Breast epithelium (tissue), 4 donors: ENCODE measurements around the gene KCNG4. TPM values are rescaled to one million over a fixed set of nuclear protein-coding genes. Genes with fewer than 3 reads are reported as not detected.

Experiments
- DNase-seq, 2 donors: peaks; one replicate each; pipeline ENCODE4 v3.0.0-alpha.2; 2019; ENCODE audit warnings: low spot score in 2 of 2
- H3K27ac ChIP-seq, 2 donors: fragments of 200-600 bp; sonication (generic) in 1 of 2; one replicate each; pipeline ENCODE4 v1.5.1; 2016 to 2019; ENCODE audit warnings: mild to moderate bottlenecking in 1 of 2
- H3K27me3 ChIP-seq, 2 donors: fragments of 200-600 bp; sonication (generic) in 1 of 2; one replicate each; pipeline versions ENCODE4 v1.5.1 to v1.6.0; 2017 to 2019; ENCODE audit warnings: control low read depth in 1 of 2, mild to moderate bottlenecking in 1 of 2
- H3K36me3 ChIP-seq: fragments of 200-600 bp; one replicate; pipeline ENCODE4 v1.5.1; 2019
- H3K4me1 ChIP-seq, 2 donors: fragments of 200-600 bp; sonication (generic); one replicate each; pipeline ENCODE4 v1.5.1; 2016 to 2019; ENCODE audit warnings: control low read depth in 1 of 2
- H3K4me3 ChIP-seq, 3 donors: fragments of 200-600 bp; sonication (generic); 1 replicate in 2 of 3; 2 replicates in 1 of 3; pipeline ENCODE4 v1.5.1; 2016 to 2019; ENCODE audit warnings: mild to moderate bottlenecking in 3 of 3, moderate library complexity in 2 of 3
- H3K9me3 ChIP-seq, 2 donors: fragments of 200-600 bp; sonication (generic) in 1 of 2; one replicate each; pipeline ENCODE4 v1.5.1; 2016 to 2019; ENCODE audit warnings: control low read depth in 1 of 2
- POLR2A ChIP-seq: fragments of 450-650 bp; IDR thresholded peaks from one replicate; pipeline ENCODE4 v1.6.1; 2016; ENCODE audit warnings: antibody characterized with exemption, mild to moderate bottlenecking, moderate library complexity
- POLR2AphosphoS5 ChIP-seq, 3 donors: sonication (generic); formaldehyde crosslinking; IDR thresholded peaks; one replicate each; pipeline ENCODE4 v1.6.1; 2017; ENCODE audit warnings: antibody characterized with exemption in 3 of 3
- intact Hi-C: fragments of 100-400 bp; cut with DNase I; formaldehyde crosslinking; loops from one replicate; pipeline ENCODE4 v1.15.1; 2023; ENCODE audit warnings: low total_unique reads
- total RNA-seq, 3 donors: library from RNA; depleted of rRNA; stranded (reverse); fragments of >200 nt; gene quantifications; one replicate each; pipeline ENCODE4 v1.1.0, GENCODE V29; 2016
- TF ChIP-seq, protein P1 (sequence below), 3 donors: fragments of 450-650 bp; IDR thresholded peaks; one replicate each; pipeline ENCODE4 v1.5.1; 2016 to 2017; ENCODE audit warnings: antibody characterized with exemption in 3 of 3, mild to moderate bottlenecking in 3 of 3, moderate library complexity in 3 of 3

Gene KCNG4
- total RNA-seq, 3 donors from 2014 or later: not detected

DNA sequence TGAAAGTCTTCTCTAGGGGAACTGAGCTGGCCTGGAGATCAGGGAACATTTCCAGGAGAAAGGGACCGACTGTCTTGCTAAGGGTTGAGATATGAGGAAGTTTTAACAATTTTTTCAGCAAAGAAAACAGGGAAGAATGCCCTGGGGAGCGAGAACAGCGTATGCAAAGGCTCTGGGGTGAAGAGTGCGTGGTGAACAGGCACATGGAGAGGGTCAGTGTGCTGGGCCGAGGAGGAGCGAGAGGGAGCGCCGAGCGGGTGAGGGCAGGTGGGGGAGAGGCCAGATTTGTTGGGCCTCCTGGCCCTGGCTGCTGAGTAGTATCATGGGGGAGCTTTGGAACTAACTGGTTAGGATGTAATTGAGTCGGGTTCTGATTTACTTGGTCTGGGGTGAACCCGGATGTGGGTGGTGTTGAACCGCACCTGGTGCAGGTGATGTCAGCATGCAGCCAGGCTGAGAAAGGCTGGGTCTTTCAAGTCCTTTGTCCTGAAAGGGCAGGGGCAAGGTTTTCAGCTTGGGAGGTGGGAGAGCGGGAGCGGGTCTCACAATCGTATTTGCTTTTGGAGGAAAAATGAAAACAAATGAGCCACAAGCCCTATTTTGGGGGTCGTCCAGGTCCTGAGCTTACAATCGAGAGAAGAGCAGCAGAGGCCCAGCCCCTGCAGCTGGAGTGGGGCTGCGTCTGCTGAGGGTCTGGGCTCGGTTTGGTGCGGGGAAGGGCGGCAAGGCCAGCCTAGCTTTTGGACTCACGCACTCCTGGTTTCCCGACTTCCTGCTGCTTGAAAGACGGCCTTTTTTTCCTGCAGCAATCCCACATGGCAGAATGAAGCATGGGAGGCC is 43.7 kb upstream of the KCNG4 start:
- H3K27ac ChIP-seq: peak overlapping the region in 1 of 2 donors; percentile 83
- H3K4me1 ChIP-seq: no peaks in the 10 kb centered on the region
- intact Hi-C loops: no loop called here
- H3K36me3 ChIP-seq: no peaks in the 10 kb centered on the region
- TF ChIP-seq POLR2AphosphoS5 (IDR thresholded peaks at IDR 0.05): no peak
- TF ChIP-seq, protein P1, sequence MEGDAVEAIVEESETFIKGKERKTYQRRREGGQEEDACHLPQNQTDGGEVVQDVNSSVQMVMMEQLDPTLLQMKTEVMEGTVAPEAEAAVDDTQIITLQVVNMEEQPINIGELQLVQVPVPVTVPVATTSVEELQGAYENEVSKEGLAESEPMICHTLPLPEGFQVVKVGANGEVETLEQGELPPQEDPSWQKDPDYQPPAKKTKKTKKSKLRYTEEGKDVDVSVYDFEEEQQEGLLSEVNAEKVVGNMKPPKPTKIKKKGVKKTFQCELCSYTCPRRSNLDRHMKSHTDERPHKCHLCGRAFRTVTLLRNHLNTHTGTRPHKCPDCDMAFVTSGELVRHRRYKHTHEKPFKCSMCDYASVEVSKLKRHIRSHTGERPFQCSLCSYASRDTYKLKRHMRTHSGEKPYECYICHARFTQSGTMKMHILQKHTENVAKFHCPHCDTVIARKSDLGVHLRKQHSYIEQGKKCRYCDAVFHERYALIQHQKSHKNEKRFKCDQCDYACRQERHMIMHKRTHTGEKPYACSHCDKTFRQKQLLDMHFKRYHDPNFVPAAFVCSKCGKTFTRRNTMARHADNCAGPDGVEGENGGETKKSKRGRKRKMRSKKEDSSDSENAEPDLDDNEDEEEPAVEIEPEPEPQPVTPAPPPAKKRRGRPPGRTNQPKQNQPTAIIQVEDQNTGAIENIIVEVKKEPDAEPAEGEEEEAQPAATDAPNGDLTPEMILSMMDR (IDR thresholded peaks at IDR 0.05): no peak
- TF ChIP-seq POLR2A: no peak
- no peak for DNase-seq
- no peaks in the 10 kb centered on the region for H3K9me3 ChIP-seq
- H3K4me3 ChIP-seq: no peak overlapping the region
- H3K27me3 ChIP-seq: no peaks in the 10 kb centered on the region

GRCh38 chr16:84282533-84282932 is 42.7 kb upstream of the KCNG4 start:
- intact Hi-C loops: no loop called here
- no peaks in the 10 kb centered on the region for H3K4me1 ChIP-seq
- no peaks in the 10 kb centered on the region for H3K9me3 ChIP-seq
- no peaks in the 10 kb centered on the region for H3K36me3 ChIP-seq
- no peaks in the 10 kb centered on the region for H3K27me3 ChIP-seq
- H3K27ac ChIP-seq: no peak overlapping the region
- no peak for DNase-seq
- TF ChIP-seq POLR2A (no peak), POLR2AphosphoS5 (IDR thresholded peaks at IDR 0.05) (no peak)
- TF ChIP-seq, protein P1 (IDR thresholded peaks at IDR 0.05): no peak
- no peak overlapping the region for H3K4me3 ChIP-seq

GRCh38 chr16:84281074-84281473 is 41.3 kb upstream of the KCNG4 start:
- no peaks in the 10 kb centered on the region for H3K36me3 ChIP-seq
- no peaks in the 10 kb centered on the region for H3K27me3 ChIP-seq
- no peaks in the 10 kb centered on the region for H3K4me1 ChIP-seq
- intact Hi-C loops: no loop called here
- no peaks in the 10 kb centered on the region for H3K9me3 ChIP-seq
- no peak for TF ChIP-seq POLR2AphosphoS5 (IDR thresholded peaks at IDR 0.05)
- TF ChIP-seq, protein P1 (IDR thresholded peaks at IDR 0.05): no peak
- no peak for TF ChIP-seq POLR2A
- no peak overlapping the region for H3K4me3 ChIP-seq
- no peak for DNase-seq
- H3K27ac ChIP-seq: no peak overlapping the region

DNA sequence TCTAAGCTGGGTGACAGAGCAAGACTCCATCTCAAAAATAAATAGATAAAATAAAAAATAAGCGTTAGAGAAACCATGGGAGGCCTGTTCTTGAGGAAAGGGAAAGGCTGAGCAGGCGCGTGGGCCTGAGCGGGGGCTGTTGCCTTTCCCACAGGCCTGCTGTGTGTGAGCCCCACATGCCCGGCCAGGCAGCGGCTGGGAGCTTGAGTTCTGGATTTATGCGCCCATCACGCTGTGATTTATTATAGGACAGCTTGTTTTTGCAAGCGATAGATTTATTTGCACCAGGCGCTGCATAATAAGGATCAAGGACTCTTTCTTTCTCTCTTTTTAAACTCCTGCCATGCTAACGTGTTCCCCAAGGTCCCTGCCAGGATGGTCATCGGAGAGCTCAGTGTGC is 40.1 kb upstream of the KCNG4 start:
- H3K36me3 ChIP-seq: no peaks in the 10 kb centered on the region
- no peaks in the 10 kb centered on the region for H3K4me1 ChIP-seq
- H3K4me3 ChIP-seq: no peak overlapping the region
- TF ChIP-seq POLR2A: no peak
- no peaks in the 10 kb centered on the region for H3K9me3 ChIP-seq
- intact Hi-C loops: loop anchor here (10.0 kb wide), 1 partner anchor 205 kb away; no protein-coding TSS in a partner anchor
- H3K27ac ChIP-seq: no peak overlapping the region
- H3K27me3 ChIP-seq: no peaks in the 10 kb centered on the region
- DNase-seq: no peak

DNA sequence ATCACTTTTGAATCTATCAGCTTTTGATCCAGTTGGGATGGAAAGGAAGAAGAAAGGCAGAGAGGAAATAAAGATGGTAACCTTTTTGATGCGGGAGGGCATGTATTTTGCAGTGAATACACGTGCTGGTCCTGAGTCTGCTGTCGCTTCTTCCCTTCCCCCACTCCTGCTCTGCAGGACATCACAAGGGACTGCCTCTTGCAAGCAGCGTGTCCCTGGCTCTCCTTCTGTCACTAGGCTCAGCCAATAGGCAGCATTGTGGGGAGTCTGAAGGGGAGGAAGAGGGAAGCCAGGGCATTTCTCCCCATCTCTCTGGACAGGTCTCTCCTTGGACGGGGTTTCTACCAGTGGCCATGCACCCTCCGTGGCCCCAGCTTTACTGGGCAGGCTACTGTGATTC is 39.2 kb upstream of the KCNG4 start:
- Histone ChIP-seq H3K27me3 (no peaks in the 10 kb centered on the region), H3K9me3 (no peaks in the 10 kb centered on the region), H3K4me1 (no peaks in the 10 kb centered on the region), H3K4me3 (no peak overlapping the region), H3K27ac (no peak overlapping the region), H3K36me3 (no peaks in the 10 kb centered on the region)
- TF ChIP-seq POLR2AphosphoS5 (IDR thresholded peaks at IDR 0.05): no peak
- TF ChIP-seq, protein P1 (IDR thresholded peaks at IDR 0.05): no peak
- intact Hi-C loops: loop anchor here (10.0 kb wide), 1 partner anchor 206 kb away; no protein-coding TSS in a partner anchor
- DNase-seq: no peak
